D341Med (cell line): ENCODE data around the gene TCP11X1.
"Not testable (repeated sequence)": the region's sequence is repeated elsewhere in the genome, so short reads cannot be mapped to it uniquely, and the experiment has no call there.

Experiments used
- DNase-seq: peaks from one replicate; pipeline ENCODE4 v3.0.0; 2012; ENCODE audit warnings: low spot score

Gene TCP11X1

GRCh38 chrX:102214986-102215385 is at the start of gene TCP11X1:
TCP11X1 (plus strand) TSS chrX:102215301.
- not testable (repeated sequence) for DNase-seq

DNA sequence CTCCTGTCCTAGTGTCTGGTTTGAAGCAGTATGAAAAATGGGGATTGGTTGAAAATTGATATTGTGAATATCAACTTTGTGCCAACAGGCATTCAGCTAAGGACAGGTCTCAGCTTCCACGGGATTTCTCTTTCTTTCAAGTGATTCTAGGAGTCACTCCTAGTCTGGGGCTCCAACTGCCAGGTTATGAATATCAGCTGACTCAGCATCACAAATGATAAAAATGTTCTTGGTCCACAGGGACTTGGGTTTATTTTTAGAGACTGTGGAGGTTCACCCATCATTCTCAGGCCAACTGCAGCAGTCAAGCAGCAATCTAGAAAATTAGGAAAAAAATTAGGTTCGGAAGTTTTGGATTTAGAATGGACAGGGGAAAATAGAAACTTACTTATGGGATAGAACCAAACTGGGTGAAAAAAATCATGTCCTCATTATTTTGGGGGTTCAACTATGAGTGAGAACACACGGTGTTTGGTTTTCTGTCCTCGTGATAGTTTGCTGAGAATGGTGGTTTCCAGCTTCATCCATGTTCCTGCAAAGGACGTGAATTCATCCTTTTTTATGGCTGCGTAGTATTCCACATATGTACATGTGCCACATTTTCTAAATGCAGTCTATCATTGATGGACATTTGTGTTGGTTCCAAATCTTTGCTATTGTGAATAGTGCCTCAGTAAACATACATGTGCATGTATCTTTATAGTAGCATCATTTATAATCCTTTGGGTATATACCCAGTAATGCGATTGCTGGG is 29.0 kb upstream of the TCP11X1 start:
- DNase-seq: no peak

- DNase-seq: not testable (repeated sequence)
These were observed 7.2 kb upstream of the TCP11X1 start for GRCh38 chrX:102207940-102208339.

- not testable (repeated sequence) for DNase-seq
These were observed 1.4 kb downstream of the TCP11X1 start for GRCh38 chrX:102216497-102216896.

DNA sequence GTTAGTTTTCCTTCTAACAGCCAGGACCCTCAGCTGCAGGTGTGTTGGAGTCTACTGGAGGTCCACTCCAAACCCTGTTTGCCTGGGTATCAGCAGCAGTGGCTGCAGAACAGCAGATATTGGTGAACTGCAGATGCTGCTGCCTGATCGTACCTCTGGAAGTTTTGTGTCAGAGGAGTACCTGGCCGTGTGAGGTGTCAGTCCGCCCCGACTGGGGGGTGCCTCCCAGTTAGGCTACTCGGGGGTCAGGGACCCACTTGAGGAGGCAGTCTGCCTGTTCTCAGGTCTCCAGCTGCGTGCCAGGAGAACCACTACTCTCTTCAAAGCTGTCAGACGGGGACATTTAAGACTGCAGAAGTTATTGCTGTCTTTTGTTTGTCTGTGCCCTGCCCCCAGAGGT is 20.6 kb downstream of the TCP11X1 start:
- DNase-seq: not testable (repeated sequence)

- not testable (repeated sequence) for DNase-seq
These were observed 25.2 kb downstream of the TCP11X1 start for GRCh38 chrX:102240265-102240664.

DNA sequence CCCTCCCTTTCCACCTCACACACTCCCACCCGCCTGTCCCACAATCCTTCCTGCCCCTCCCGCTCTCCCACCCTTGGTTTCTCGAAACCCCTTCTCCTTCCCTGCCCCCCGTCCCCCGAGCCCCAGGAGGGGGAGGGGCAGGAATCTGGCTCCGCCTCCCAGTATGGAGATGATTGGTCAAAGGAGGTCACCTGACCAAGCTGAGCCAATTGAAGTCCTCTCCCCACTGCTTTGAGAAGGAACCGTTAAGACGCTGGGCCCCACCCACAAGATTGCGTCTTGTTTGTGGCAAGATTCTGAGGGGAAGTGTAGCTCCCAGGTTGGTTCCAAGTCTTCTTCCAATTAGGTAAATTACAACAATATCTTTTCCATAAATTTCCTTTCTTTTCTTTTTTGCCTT is 31.8 kb downstream of the TCP11X1 start, which contains the start of gene NXF2:
NXF2 (plus strand) TSS at position 275 of the 400 bp plus-strand sequence. CDS start 59,912 bp downstream, outside the sequence.
- not testable (repeated sequence) for DNase-seq

GRCh38 chrX:102272231-102272630 is 57.1 kb downstream of the TCP11X1 start:
- not testable (repeated sequence) for DNase-seq
